HepG2 (cell line): ENCODE data around the gene ANKRD27. TPM values are rescaled to one million over a fixed set of nuclear protein-coding genes. Genes with fewer than 3 reads are reported as not detected.
A peak's percentile ranks its signal among the peaks of the same experiment; 100 is the strongest.

Experiments
- ATAC-seq: fragments of 200-7000 bp; cut with Tn5 transposase; 3 replicates; pipeline ENCODE4 v1.9.1; 2020; ENCODE audit warnings: mild to moderate bottlenecking, moderate library complexity
- BruUV-seq: library from RNA; stranded (reverse); fragments of 400-500 nt; replicated peaks from 2 replicates; lab custom pipeline; 2021; lab: Mats Ljungman, UMichigan
- CTCF ChIA-PET: fragments of 300-600 bp; formaldehyde crosslinking; extraction: SDS; loops from one replicate; lab custom pipeline; 2021; ENCODE audit warnings: low total read pairs, inconsistent platforms, low intra/inter-chr PET ratio; lab: Yijun Ruan, JAX
- POLR2A ChIA-PET: fragments of 350-600 bp; sonication (Branson Sonifier 250); formaldehyde crosslinking; loops from one replicate; lab custom pipeline; 2020; ENCODE audit warnings: antibody characterized with exemption, inconsistent platforms; lab: Yijun Ruan, JAX
- DNase-seq: peaks from one replicate; pipeline ENCODE4 v3.0.0-alpha.2; 2015; ENCODE audit warnings: low spot score
- FAIRE-seq: peaks from 3 replicates; lab custom pipeline; 2011; peaks lifted over from hg19 to GRCh38; lab: Jason Lieb, UNC
- H2AFZ ChIP-seq: one replicate; pipeline ENCODE4 v1.6.1; 2011; ENCODE audit warnings: low read length, inconsistent platforms
- H3K27ac ChIP-seq: fragments of 300-600 bp; 3 replicates; pipeline ENCODE4 v1.8.0; 2011; ENCODE audit warnings: mixed run types, mild to moderate bottlenecking, mixed read lengths, low read length, inconsistent platforms; ENCODE audit not compliant: insufficient read depth; ENCODE audit errors: extremely low read length
- H3K27me3 ChIP-seq, 2 experiments: fragments of 200-600 bp in 1 of 2; 2 replicates in 1 of 2; 3 replicates in 1 of 2; pipeline versions ENCODE4 v1.6.0 to v1.8.0; 2011; ENCODE audit warnings: low read length in 2 of 2, mild to moderate bottlenecking in 2 of 2, moderate library complexity in 2 of 2, inconsistent platforms in 1 of 2; ENCODE audit not compliant: insufficient read depth in 2 of 2, control insufficient read depth in 1 of 2
- H3K36me3 ChIP-seq, 2 experiments: fragments of 200-600 bp in 1 of 2; replicated peaks in 1 of 2; 2 replicates in 1 of 2; 3 replicates in 1 of 2; pipeline versions ENCODE4 v1.5.1 to v1.8.0; 2011; ENCODE audit warnings: low read length in 2 of 2, inconsistent platforms in 1 of 2; ENCODE audit not compliant: insufficient read depth in 2 of 2, control insufficient read depth in 1 of 2
- H3K4me1 ChIP-seq: 2 replicates; pipeline ENCODE4 v1.5.1; 2012; ENCODE audit warnings: low read length, inconsistent platforms; ENCODE audit not compliant: insufficient read depth
- H3K4me2 ChIP-seq: 2 replicates; pipeline ENCODE4 v1.6.0; 2011; ENCODE audit warnings: low read depth, low read length, inconsistent platforms
- H3K4me3 ChIP-seq, 3 experiments: fragments of 200-600 bp in 1 of 3; sonication (generic), shearing (Covaris generic) in 1 of 3; replicated peaks in 1 of 3; 2 replicates each; pipeline ENCODE4 v1.5.1; 2011 to 2016; ENCODE audit warnings: low read length in 3 of 3, inconsistent platforms in 2 of 3, low read depth in 2 of 3, mild to moderate bottlenecking in 2 of 3, control low read depth in 1 of 3, mixed read lengths in 1 of 3; ENCODE audit not compliant: insufficient read depth in 1 of 3
- H3K79me2 ChIP-seq: one replicate; pipeline ENCODE4 v1.6.1; 2011; ENCODE audit warnings: low read length, inconsistent platforms; ENCODE audit not compliant: insufficient read depth
- H3K9ac ChIP-seq: 2 replicates; pipeline ENCODE4 v1.6.0; 2011; ENCODE audit warnings: mild to moderate bottlenecking, low read depth, low read length, inconsistent platforms; ENCODE audit not compliant: insufficient read depth
- H3K9me3 ChIP-seq: 2 replicates; pipeline ENCODE4 v1.5.1; 2012; ENCODE audit warnings: mild to moderate bottlenecking, low read length
- H4K20me1 ChIP-seq: 2 replicates; pipeline ENCODE4 v1.6.0; 2011; ENCODE audit warnings: inconsistent platforms, mild to moderate bottlenecking, low read length, moderate library complexity; ENCODE audit not compliant: insufficient read depth
- ELK4 ChIP-seq: sonication (generic); formaldehyde crosslinking; IDR thresholded peaks from 2 replicates; pipeline ENCODE4 v1.9.0; 2021; ENCODE audit warnings: missing genetic modification reagents, borderline replicate concordance
- FOSL2 ChIP-seq: sonication (generic); formaldehyde crosslinking; IDR thresholded peaks from 2 replicates; pipeline ENCODE4 v1.4.0; 2020; ENCODE audit warnings: missing genetic modification reagents
- FOXP1 ChIP-seq, 2 experiments: fragments of 450-650 bp in 1 of 2; IDR thresholded peaks; 2 replicates each; pipeline ENCODE4 v1.6.1; 2017 to 2018; ENCODE audit warnings: antibody characterized with exemption in 1 of 2
- GABPA ChIP-seq, 2 experiments: IDR thresholded peaks; 2 replicates each; pipeline ENCODE4 v1.6.1; 2011 to 2016; ENCODE audit warnings: low read depth in 2 of 2, low read length in 1 of 2, missing biosample characterization in 1 of 2, missing genetic modification characterization in 1 of 2
- KAT8 ChIP-seq: IDR thresholded peaks from 2 replicates; pipeline ENCODE4 v1.6.1; 2016; ENCODE audit warnings: missing genetic modification reagents, missing compliant biosample characterization
- KDM3A ChIP-seq: IDR thresholded peaks from 2 replicates; pipeline ENCODE4 v1.6.1; 2018; ENCODE audit warnings: low read depth, missing compliant biosample characterization
- NBN ChIP-seq: fragments of 450-650 bp; conservative IDR thresholded peaks from 2 replicates; pipeline ENCODE4 v1.6.1; 2017
- POLR2G ChIP-seq: fragments of 200-400 bp; formaldehyde crosslinking; IDR thresholded peaks from 2 replicates; pipeline ENCODE4 v1.6.1; 2018; ENCODE audit warnings: mild to moderate bottlenecking, low read depth, low read length, moderate library complexity
- RBFOX2 ChIP-seq: fragments of 200-400 bp; formaldehyde crosslinking; IDR thresholded peaks from 2 replicates; pipeline ENCODE4 v1.6.1; 2017; ENCODE audit warnings: low read depth, mild to moderate bottlenecking, low read length
- RBM39 ChIP-seq: fragments of 200-400 bp; formaldehyde crosslinking; IDR thresholded peaks from one replicate; pipeline ENCODE4 v1.6.1; 2018; ENCODE audit warnings: antibody characterized with exemption, mild to moderate bottlenecking, low read depth, low read length; ENCODE audit not compliant: poor library complexity, severe bottlenecking
- SP5 ChIP-seq: IDR thresholded peaks from 2 replicates; pipeline ENCODE4 v1.6.1; 2016; ENCODE audit warnings: low read depth, borderline replicate concordance
- ZFP62 ChIP-seq: sonication (generic); formaldehyde crosslinking; IDR thresholded peaks from 2 replicates; pipeline ENCODE4 v1.4.0; 2020; ENCODE audit warnings: missing genetic modification reagents
- ZNF232 ChIP-seq: sonication (generic); formaldehyde crosslinking; IDR thresholded peaks from 2 replicates; pipeline ENCODE4 v1.4.0; 2020; ENCODE audit warnings: missing genetic modification reagents, borderline replicate concordance
- ZNF275 ChIP-seq: sonication (generic); formaldehyde crosslinking; IDR thresholded peaks from 2 replicates; pipeline ENCODE4 v1.8.0; 2022; ENCODE audit warnings: missing genetic modification reagents, mild to moderate bottlenecking, inconsistent platforms, borderline replicate concordance
- ZNF574 ChIP-seq: sonication (generic); formaldehyde crosslinking; IDR thresholded peaks from 2 replicates; pipeline ENCODE4 v1.4.0; 2020; ENCODE audit warnings: missing genetic modification reagents
- ZNF614 ChIP-seq: IDR thresholded peaks from 2 replicates; pipeline ENCODE4 v1.6.1; 2018; ENCODE audit warnings: missing biosample characterization, missing genetic modification reagents, inconsistent platforms, borderline replicate concordance
- WGBS: methylation state at CpG from one replicate; pipeline ENCODE4 v1.1.6; 2017; ENCODE audit warnings: low lambda C conversion rate; 5-methylcytosine and 5-hydroxymethylcytosine counted together
- in situ Hi-C: cut with HindIII; loops from 2 replicates; pipeline ENCODE4 v1.10.0; 2017; ENCODE audit warnings: low pct_unique_long_range_greater_than_20kb; ENCODE audit not compliant: extremely low pct_ligation_motif_present
- intact Hi-C: fragments of 100-400 bp; cut with micrococcal nuclease; formaldehyde crosslinking; loops from one replicate; pipeline ENCODE4 v1.10.0; 2022; ENCODE audit not compliant: unreplicated experiment
- polyA plus RNA-seq, 8 experiments: library from polyadenylated mRNA; depleted of rRNA in 3 of 8; stranded (reverse) in 7 of 8; unstranded in 1 of 8; fragments of >200 nt; fragmentation: Illumina TruSeq in 4 of 8; extraction: Trizol in 4 of 8; gene quantifications; 2 replicates each; pipeline versions ENCODE4 v1.2.1 to v1.2.3, GENCODE V29; 2011 to 2016; ENCODE audit warnings: low read depth in 4 of 8, missing spikeins in 1 of 8, mixed read lengths in 1 of 8; ENCODE audit not compliant: insufficient read depth in 1 of 8
- total RNA-seq, 5 experiments: library from RNA; depleted of rRNA; stranded (reverse); fragments of >200 nt; fragmentation: Illumina TruSeq; extraction: Trizol; gene quantifications; 2 replicates each; pipeline ENCODE4 v1.2.3, GENCODE V29; 2016; ENCODE audit warnings: low read depth in 1 of 5

Gene ANKRD27
- total and polyA plus RNA-seq, 2 of the 13 experiments (the other 11 are each of a cell fraction or from before 2014, with no cell fraction given): 22.2 to 23.7 TPM

GRCh38 chr19:32691291-32691951 is 16.4 kb upstream of the ANKRD27 start, which contains the start of gene NUDT19:
TSS of gene NUDT19 (plus strand) at chr19:32691821. CDS start at chr19:32691961, 140 bp downstream.
- intact Hi-C loops: loop anchor here (5.0 kb wide), 1 partner anchor 286 kb away; no protein-coding TSS in a partner anchor
- Histone ChIP-seq H3K27me3 (no peaks in the 10 kb centered on the region), H2AFZ (peak within 1 kb of the TSS; percentile 60), H3K9me3 (no peaks in the 10 kb centered on the region), H3K36me3 (no peaks in the 10 kb centered on the region), H3K4me2 (peak within 1 kb of the TSS; percentile 91), H4K20me1 (no peaks in the 10 kb centered on the region), H3K79me2 (peaks cover 11% of the 10 kb centered on the region), H3K4me1 (peaks cover 59% of the 10 kb centered on the region), H3K9ac (peak within 1 kb of the TSS; percentile 79), H3K4me3 (peak within 1 kb of the TSS; percentile 54 to 75 (median 59)), H3K27ac (peak within 1 kb of the TSS; percentile 24)
- BruUV-seq: TSS peak; percentile 69
- POLR2A ChIA-PET: interaction anchor here (1.0 to 1.9 kb wide), 5 partner anchors 9 to 22 kb away, joined by 3 to 21 read pairs (median 7); partner anchors contain the start of genes ANKRD27 and RGS9BP
- in situ Hi-C loops: loop anchor here (10.0 to 25.0 kb wide), 2 partner anchors 283 to 446 kb away; partner anchors contain the start of genes CEP89, FAAP24 and WDR88
- DNase-seq (peak; percentile 78), ATAC-seq (peak; percentile 94), FAIRE-seq (no peak)
- WGBS: 6% methylated on average over 15 of the region's 32 CpGs
- CTCF ChIA-PET: no interaction called here
- no peak for TF ChIP-seq ELK4 (CRISPR knock-in tag)
- TF ChIP-seq KAT8 (CRISPR knock-in tag): 0 out of 2 replicates have a peak, but pooled peaks have one; percentile 12
- TF ChIP-seq ZFP62 (CRISPR knock-in tag): no peak
- TF ChIP-seq FOXP1 (IDR thresholded peaks at IDR 0.05): no peak
- TF ChIP-seq FOXP1 (CRISPR knock-in tag; IDR thresholded peaks at IDR 0.05): no peak
- peak; percentile 34 for TF ChIP-seq ZNF574
- no peak for TF ChIP-seq ZNF614 (CRISPR knock-in tag)
- TF ChIP-seq NBN: no peak
- TF ChIP-seq FOSL2 (CRISPR knock-in tag): 0 out of 2 replicates have a peak, but pooled peaks have one; percentile 18
- TF ChIP-seq ZNF275: no peak
- TF ChIP-seq ZNF232 (CRISPR knock-in tag): peak; percentile 75
- no peak for TF ChIP-seq GABPA (IDR thresholded peaks at IDR 0.05; ENCODE audit: low read depth, low read length)
- TF ChIP-seq GABPA (CRISPR knock-in tag; IDR thresholded peaks at IDR 0.05; ENCODE audit: low read depth): 0 out of 2 replicates have a peak, but pooled peaks have one; percentile 6
- TF ChIP-seq POLR2G: peak; percentile 83
- peak; percentile 91 for TF ChIP-seq RBFOX2
- 0 out of 2 replicates have a peak, but pooled peaks have one; percentile 50 for TF ChIP-seq KDM3A (CRISPR knock-in tag)
- TF ChIP-seq SP5 (CRISPR knock-in tag): peak; percentile 79
- TF ChIP-seq RBM39: peak; percentile 27
